Measurements from ENCODE around the gene TRH.

TRH gene

GRCh38 chr3:129943020-129943419 lies 31.5 kb upstream of the TRH start:
- Histone ChIP-seq H3K27me3 (no peaks in the 10 kb centered on the region), H4K20me1 (no peaks in the 10 kb centered on the region), H3K9me3 (peaks cover 17% of the 10 kb centered on the region), H3K4me2 (no peak overlapping the region), H3K36me3 (no peaks in the 10 kb centered on the region), H3K9ac (no peak overlapping the region), H3K4me1 (peaks cover 15% of the 10 kb centered on the region), H3K4me3 (no peak overlapping the region), H3K27ac (no peak overlapping the region)
- no peak for TF ChIP-seq Cebpa-rat (IDR thresholded peaks at IDR 0.05)

- Histone ChIP-seq H3K27ac (no peak overlapping the region), H3K4me1 (peaks cover 32% of the 10 kb centered on the region), H3K4me2 (no peak overlapping the region), H3K36me3 (no peaks in the 10 kb centered on the region), H3K4me3 (no peak overlapping the region), H4K20me1 (no peaks in the 10 kb centered on the region), H3K9ac (no peak overlapping the region), H3K27me3 (no peaks in the 10 kb centered on the region), H3K9me3 (peaks cover 17% of the 10 kb centered on the region)
- TF ChIP-seq Cebpa-rat (IDR thresholded peaks at IDR 0.05), result no peak
Observed at GRCh38 chr3:129944709-129945108, 29.8 kb upstream of the TRH start.

- no peaks in the 10 kb centered on the region for H3K27me3 ChIP-seq
- no peaks in the 10 kb centered on the region for H4K20me1 ChIP-seq
- H3K4me3 ChIP-seq, result peak overlapping the region; percentile 19; the same call in 1 of the 2 replicates
- peak overlapping the region; percentile 58 for H3K27ac ChIP-seq
- no peaks in the 10 kb centered on the region for H3K36me3 ChIP-seq
- no peak for TF ChIP-seq Cebpa-rat (IDR thresholded peaks at IDR 0.05)
- H3K9me3 ChIP-seq, result peaks cover 17% of the 10 kb centered on the region
- H3K4me1 ChIP-seq, result peaks cover 62% of the 10 kb centered on the region
- 0 out of 2 replicates have a peak overlapping the region, but pooled peaks have one; percentile 8 for H3K9ac ChIP-seq
- H3K4me2 ChIP-seq, result peak overlapping the region; percentile 78
Observed at GRCh38 chr3:129947538-129948240, 26.8 kb upstream of the TRH start.

- Histone ChIP-seq H4K20me1 (no peaks in the 10 kb centered on the region), H3K36me3 (no peaks in the 10 kb centered on the region), H3K27me3 (no peaks in the 10 kb centered on the region), H3K27ac (peak overlapping the region; percentile 84), H3K4me2 (peak overlapping the region; percentile 83), H3K9ac (peak overlapping the region; percentile 54), H3K4me1 (peaks cover 85% of the 10 kb centered on the region), H3K4me3 (no peak overlapping the region; the same call in 1 of the 2 replicates), H3K9me3 (peaks cover 7% of the 10 kb centered on the region)
- TF ChIP-seq Cebpa-rat (IDR thresholded peaks at IDR 0.05), result no peak
Observed at GRCh38 chr3:129950318-129951046, 24.0 kb upstream of the TRH start.

GRCh38 chr3:129952556-129953355 lies 21.8 kb upstream of the TRH start:
- no peaks in the 10 kb centered on the region for H4K20me1 ChIP-seq
- no peak overlapping the region for H3K4me3 ChIP-seq
- TF ChIP-seq Cebpa-rat (IDR thresholded peaks at IDR 0.05), result no peak
- no peaks in the 10 kb centered on the region for H3K27me3 ChIP-seq
- peak overlapping the region; percentile 53; the same call in 1 of the 2 replicates for H3K27ac ChIP-seq
- no peaks in the 10 kb centered on the region for H3K36me3 ChIP-seq
- peak overlapping the region; percentile 43 for H3K4me2 ChIP-seq
- H3K4me1 ChIP-seq, result peaks cover 73% of the 10 kb centered on the region
- no peaks in the 10 kb centered on the region for H3K9me3 ChIP-seq
- H3K9ac ChIP-seq, result no peak overlapping the region

- Histone ChIP-seq H3K27me3 (no peaks in the 10 kb centered on the region), H3K4me3 (no peak overlapping the region), H3K27ac (peak overlapping the region; percentile 72; the same call in 1 of the 2 replicates), H3K4me2 (peak overlapping the region; percentile 58), H3K9ac (no peak overlapping the region), H3K36me3 (no peaks in the 10 kb centered on the region), H4K20me1 (no peaks in the 10 kb centered on the region), H3K9me3 (no peaks in the 10 kb centered on the region), H3K4me1 (peaks cover 64% of the 10 kb centered on the region)
- no peak for TF ChIP-seq Cebpa-rat (IDR thresholded peaks at IDR 0.05)
Observed at GRCh38 chr3:129953621-129954020, 20.9 kb upstream of the TRH start.

- H3K4me2 ChIP-seq, result peak overlapping the region; percentile 58
- peaks cover 55% of the 10 kb centered on the region for H3K4me1 ChIP-seq
- no peaks in the 10 kb centered on the region for H4K20me1 ChIP-seq
- H3K9me3 ChIP-seq, result no peaks in the 10 kb centered on the region
- 0 out of 2 replicates have a peak overlapping the region, but pooled peaks have one; percentile 25 for H3K9ac ChIP-seq
- H3K27ac ChIP-seq, result peak overlapping the region; percentile 72
- H3K4me3 ChIP-seq, result no peak overlapping the region
- H3K36me3 ChIP-seq, result no peaks in the 10 kb centered on the region
- H3K27me3 ChIP-seq, result no peaks in the 10 kb centered on the region
- TF ChIP-seq Cebpa-rat (IDR thresholded peaks at IDR 0.05), result no peak
Observed at GRCh38 chr3:129954514-129954913, 20.0 kb upstream of the TRH start.

GRCh38 chr3:129956936-129957335 lies 17.6 kb upstream of the TRH start:
- no peak overlapping the region for H3K4me2 ChIP-seq
- no peaks in the 10 kb centered on the region for H3K27me3 ChIP-seq
- no peaks in the 10 kb centered on the region for H3K9me3 ChIP-seq
- no peak overlapping the region for H3K4me3 ChIP-seq
- H4K20me1 ChIP-seq, result no peaks in the 10 kb centered on the region
- no peak overlapping the region for H3K9ac ChIP-seq
- no peak overlapping the region for H3K27ac ChIP-seq
- TF ChIP-seq Cebpa-rat (IDR thresholded peaks at IDR 0.05), result no peak
- H3K36me3 ChIP-seq, result no peaks in the 10 kb centered on the region
- H3K4me1 ChIP-seq, result peaks cover 31% of the 10 kb centered on the region

- H3K9ac ChIP-seq, result no peak overlapping the region
- no peaks in the 10 kb centered on the region for H3K9me3 ChIP-seq
- peaks cover 14% of the 10 kb centered on the region for H3K4me1 ChIP-seq
- no peaks in the 10 kb centered on the region for H4K20me1 ChIP-seq
- H3K4me2 ChIP-seq, result no peak overlapping the region
- no peak overlapping the region for H3K27ac ChIP-seq
- no peak overlapping the region for H3K4me3 ChIP-seq
- TF ChIP-seq Cebpa-rat (IDR thresholded peaks at IDR 0.05), result no peak
- H3K36me3 ChIP-seq, result no peaks in the 10 kb centered on the region
- H3K27me3 ChIP-seq, result no peaks in the 10 kb centered on the region
Observed at GRCh38 chr3:129958755-129959154, 15.8 kb upstream of the TRH start.
